ENCODE data around the gene KRTAP5-10. TPM values are rescaled to one million over a fixed set of nuclear protein-coding genes. Genes with fewer than 3 reads are reported as not detected.

The KRTAP5-10 gene
- total RNA-seq, 6 experiments from 2014 or later: 0.17 to 0.18 (median 0.18) TPM; not detected in 3

GRCh38 chr11:71548120-71548519, 17.2 kb upstream of the KRTAP5-10 start, which contains the start of gene KRTAP5-9:
Gene KRTAP5-9 (plus strand): TSS chr11:71548420. CDS start chr11:71548658, 238 bp downstream.
- Histone ChIP-seq H3K27ac (no peak within 1 kb of the TSS), H3K9me3 (no peaks in the 10 kb centered on the region), H3K4me3 (no peak within 1 kb of the TSS), H3K27me3 (no peaks in the 10 kb centered on the region), H3K36me3 (no peaks in the 10 kb centered on the region), H3K4me1 (no peaks in the 10 kb centered on the region)
- intact Hi-C loops (cut with DNase I): no loop called here
- TF ChIP-seq, protein P1, sequence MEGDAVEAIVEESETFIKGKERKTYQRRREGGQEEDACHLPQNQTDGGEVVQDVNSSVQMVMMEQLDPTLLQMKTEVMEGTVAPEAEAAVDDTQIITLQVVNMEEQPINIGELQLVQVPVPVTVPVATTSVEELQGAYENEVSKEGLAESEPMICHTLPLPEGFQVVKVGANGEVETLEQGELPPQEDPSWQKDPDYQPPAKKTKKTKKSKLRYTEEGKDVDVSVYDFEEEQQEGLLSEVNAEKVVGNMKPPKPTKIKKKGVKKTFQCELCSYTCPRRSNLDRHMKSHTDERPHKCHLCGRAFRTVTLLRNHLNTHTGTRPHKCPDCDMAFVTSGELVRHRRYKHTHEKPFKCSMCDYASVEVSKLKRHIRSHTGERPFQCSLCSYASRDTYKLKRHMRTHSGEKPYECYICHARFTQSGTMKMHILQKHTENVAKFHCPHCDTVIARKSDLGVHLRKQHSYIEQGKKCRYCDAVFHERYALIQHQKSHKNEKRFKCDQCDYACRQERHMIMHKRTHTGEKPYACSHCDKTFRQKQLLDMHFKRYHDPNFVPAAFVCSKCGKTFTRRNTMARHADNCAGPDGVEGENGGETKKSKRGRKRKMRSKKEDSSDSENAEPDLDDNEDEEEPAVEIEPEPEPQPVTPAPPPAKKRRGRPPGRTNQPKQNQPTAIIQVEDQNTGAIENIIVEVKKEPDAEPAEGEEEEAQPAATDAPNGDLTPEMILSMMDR (IDR thresholded peaks at IDR 0.05): no peak
- TF ChIP-seq POLR2A (IDR thresholded peaks at IDR 0.05): no peak
- no peak for ATAC-seq
- no peak for DNase-seq
- WGBS (ENCODE audit: insufficient coverage, low coverage, low lambda C conversion rate, missing lambda C conversion rate): 64% methylated on average over 2 of the region's 5 CpGs

DNA sequence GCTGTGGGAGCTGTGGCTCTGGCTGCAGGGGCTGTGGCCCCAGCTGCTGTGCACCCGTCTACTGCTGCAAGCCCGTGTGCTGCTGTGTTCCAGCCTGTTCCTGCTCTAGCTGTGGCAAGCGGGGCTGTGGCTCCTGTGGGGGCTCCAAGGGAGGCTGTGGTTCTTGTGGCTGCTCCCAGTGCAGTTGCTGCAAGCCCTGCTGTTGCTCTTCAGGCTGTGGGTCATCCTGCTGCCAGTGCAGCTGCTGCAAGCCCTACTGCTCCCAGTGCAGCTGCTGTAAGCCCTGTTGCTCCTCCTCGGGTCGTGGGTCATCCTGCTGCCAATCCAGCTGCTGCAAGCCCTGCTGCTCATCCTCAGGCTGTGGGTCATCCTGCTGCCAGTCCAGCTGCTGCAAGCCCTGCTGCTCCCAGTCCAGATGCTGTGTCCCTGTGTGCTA, 16.6 kb upstream of the KRTAP5-10 start:
- H3K4me1 ChIP-seq: no peaks in the 10 kb centered on the region
- H3K9me3 ChIP-seq: no peaks in the 10 kb centered on the region
- TF ChIP-seq, protein P1 (IDR thresholded peaks at IDR 0.05): no peak
- no peak for TF ChIP-seq POLR2A (IDR thresholded peaks at IDR 0.05)
- no peak overlapping the region for H3K4me3 ChIP-seq
- H3K27me3 ChIP-seq: no peaks in the 10 kb centered on the region
- intact Hi-C loops (cut with DNase I): no loop called here
- DNase-seq (no peak), ATAC-seq (no peak)
- 20% methylated on average over 1 of the region's 5 CpGs for WGBS (ENCODE audit: insufficient coverage, low coverage, low lambda C conversion rate, missing lambda C conversion rate)
- H3K27ac ChIP-seq: no peak overlapping the region
- no peaks in the 10 kb centered on the region for H3K36me3 ChIP-seq

DNA sequence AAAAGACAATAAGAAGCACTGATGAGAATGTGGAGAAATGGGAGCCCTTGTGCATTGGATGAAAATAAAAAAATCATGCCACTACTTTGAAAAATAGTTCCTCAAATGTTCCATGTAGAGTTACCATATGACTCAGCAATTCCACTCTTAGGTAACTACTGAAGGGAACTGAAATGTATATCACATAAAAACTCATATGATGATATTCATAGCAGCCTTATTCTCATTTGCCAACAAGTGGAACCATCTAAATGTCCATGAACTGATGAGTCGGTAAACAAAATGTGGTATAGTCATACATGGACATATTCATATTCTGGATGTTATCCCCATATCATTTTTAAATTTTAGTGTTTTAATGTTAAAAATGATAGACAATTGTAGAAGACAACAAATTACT, 13.7 kb upstream of the KRTAP5-10 start:
- ATAC-seq: no peak
- 80% methylated on average over 1 of the region's 1 CpG for whole genome bisulfite sequencing (ENCODE audit: insufficient coverage, low coverage, low lambda C conversion rate, missing lambda C conversion rate)
- Histone ChIP-seq H3K4me1 (no peaks in the 10 kb centered on the region), H3K27ac (no peak overlapping the region), H3K36me3 (no peaks in the 10 kb centered on the region), H3K9me3 (no peaks in the 10 kb centered on the region), H3K27me3 (no peaks in the 10 kb centered on the region), H3K4me3 (no peak overlapping the region)
- intact Hi-C loops (cut with DNase I): no loop called here
- no peak for DNase-seq
- TF ChIP-seq POLR2A (IDR thresholded peaks at IDR 0.05): no peak
- TF ChIP-seq, protein P1 (IDR thresholded peaks at IDR 0.05): no peak

DNA sequence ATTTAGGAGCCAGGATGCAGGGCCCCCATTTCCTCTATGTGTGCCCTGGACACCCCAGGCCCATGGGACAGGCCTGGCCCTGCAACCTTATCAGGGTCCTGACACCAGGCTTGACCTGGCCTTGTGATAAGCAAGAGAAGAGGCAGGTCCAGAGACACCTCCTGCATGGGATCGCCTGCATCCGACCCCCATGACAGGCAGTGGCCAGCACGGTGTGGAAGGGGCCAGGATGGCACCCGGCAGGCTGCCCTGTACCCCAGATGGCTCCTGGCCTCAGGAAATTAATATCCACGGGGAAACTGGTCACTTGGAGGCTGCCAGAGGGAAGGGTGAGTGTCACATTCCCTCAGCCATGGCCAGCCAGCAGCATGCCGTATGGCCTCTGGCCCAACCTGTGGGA, 10.4 kb upstream of the KRTAP5-10 start:
- intact Hi-C loops (cut with DNase I): no loop called here
- H3K27me3 ChIP-seq: no peaks in the 10 kb centered on the region
- TF ChIP-seq, protein P1 (IDR thresholded peaks at IDR 0.05): no peak
- no peak for TF ChIP-seq POLR2A (IDR thresholded peaks at IDR 0.05)
- H3K4me1 ChIP-seq: no peaks in the 10 kb centered on the region
- H3K36me3 ChIP-seq: no peaks in the 10 kb centered on the region
- no peak overlapping the region for H3K4me3 ChIP-seq
- ATAC-seq (peak in 1 of 4 donors; percentile 20), DNase-seq (no peak)
- WGBS (ENCODE audit: insufficient coverage, low coverage, low lambda C conversion rate, missing lambda C conversion rate): no CpG with 5 or more reads among the region's 6 CpGs
- H3K9me3 ChIP-seq: no peaks in the 10 kb centered on the region
- no peak overlapping the region for H3K27ac ChIP-seq

GRCh38 chr11:71555508-71555907, 9.9 kb upstream of the KRTAP5-10 start:
- no peak for DNase-seq
- 95% methylated on average over 3 of the region's 11 CpGs for WGBS (ENCODE audit: insufficient coverage, low coverage, low lambda C conversion rate, missing lambda C conversion rate)
- Histone ChIP-seq H3K4me1 (no peaks in the 10 kb centered on the region), H3K27ac (no peak overlapping the region), H3K27me3 (no peaks in the 10 kb centered on the region), H3K4me3 (no peak overlapping the region), H3K36me3 (no peaks in the 10 kb centered on the region), H3K9me3 (no peaks in the 10 kb centered on the region)
- ATAC-seq: peak in 1 of 4 donors; percentile 29
- intact Hi-C loops (cut with DNase I): no loop called here
- TF ChIP-seq, protein P1 (IDR thresholded peaks at IDR 0.05): no peak
- TF ChIP-seq POLR2A (IDR thresholded peaks at IDR 0.05): no peak
